Coronary artery (tissue), 2 donors: Measurements from ENCODE around the gene CIC.

Experiments used
- DNase-seq: peaks from one replicate; pipeline ENCODE4 v3.0.0-alpha.2; 2017; ENCODE audit warnings: low spot score
- H3K27ac ChIP-seq, 2 donors: fragments of 200-600 bp; sonication (generic); one replicate each; pipeline ENCODE4 v1.5.1; 2016 to 2019
- H3K4me3 ChIP-seq: fragments of 200-600 bp; sonication (generic); 2 replicates; pipeline ENCODE4 v1.5.1; 2016; ENCODE audit warnings: mild to moderate bottlenecking, moderate library complexity
- TF ChIP-seq, protein P1 (sequence below): fragments of 200-600 bp; sonication (generic); IDR thresholded peaks from one replicate; pipeline ENCODE4 v1.5.1; 2019; ENCODE audit warnings: antibody characterized with exemption

CIC gene

DNA sequence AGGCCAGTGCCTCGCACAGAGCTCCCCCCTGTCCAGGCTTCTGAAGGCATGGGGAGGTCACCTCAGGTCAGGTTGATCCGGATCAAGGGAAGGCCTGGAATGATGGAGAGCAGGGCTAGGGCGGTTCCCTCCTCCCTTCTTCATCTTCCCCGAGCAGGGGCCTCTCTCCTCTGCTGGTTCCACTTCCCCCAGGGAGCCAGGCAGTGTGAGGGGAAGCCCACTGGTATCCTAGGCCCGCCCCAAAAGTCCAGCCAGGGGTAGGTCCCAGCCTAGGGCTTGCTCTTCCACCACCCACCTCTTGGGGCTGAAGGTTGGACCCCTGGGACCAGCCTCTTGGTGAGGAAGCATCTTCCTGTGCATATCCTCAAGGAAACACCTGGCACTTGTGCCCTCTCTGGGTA lies 16.5 kb downstream of the CIC start:
- H3K4me3 ChIP-seq = peak overlapping the region; percentile 46
- TF ChIP-seq, protein P1, sequence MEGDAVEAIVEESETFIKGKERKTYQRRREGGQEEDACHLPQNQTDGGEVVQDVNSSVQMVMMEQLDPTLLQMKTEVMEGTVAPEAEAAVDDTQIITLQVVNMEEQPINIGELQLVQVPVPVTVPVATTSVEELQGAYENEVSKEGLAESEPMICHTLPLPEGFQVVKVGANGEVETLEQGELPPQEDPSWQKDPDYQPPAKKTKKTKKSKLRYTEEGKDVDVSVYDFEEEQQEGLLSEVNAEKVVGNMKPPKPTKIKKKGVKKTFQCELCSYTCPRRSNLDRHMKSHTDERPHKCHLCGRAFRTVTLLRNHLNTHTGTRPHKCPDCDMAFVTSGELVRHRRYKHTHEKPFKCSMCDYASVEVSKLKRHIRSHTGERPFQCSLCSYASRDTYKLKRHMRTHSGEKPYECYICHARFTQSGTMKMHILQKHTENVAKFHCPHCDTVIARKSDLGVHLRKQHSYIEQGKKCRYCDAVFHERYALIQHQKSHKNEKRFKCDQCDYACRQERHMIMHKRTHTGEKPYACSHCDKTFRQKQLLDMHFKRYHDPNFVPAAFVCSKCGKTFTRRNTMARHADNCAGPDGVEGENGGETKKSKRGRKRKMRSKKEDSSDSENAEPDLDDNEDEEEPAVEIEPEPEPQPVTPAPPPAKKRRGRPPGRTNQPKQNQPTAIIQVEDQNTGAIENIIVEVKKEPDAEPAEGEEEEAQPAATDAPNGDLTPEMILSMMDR = no peak
- DNase-seq = no peak
- H3K27ac ChIP-seq = peak overlapping the region; percentile 70 to 100

GRCh38 chr19:42285988-42286348 lies 16.9 kb downstream of the CIC start:
- TF ChIP-seq, protein P1 = no peak
- Histone ChIP-seq H3K27ac (peak overlapping the region; percentile 70 to 100), H3K4me3 (peak overlapping the region; percentile 46)
- no peak for DNase-seq

DNA sequence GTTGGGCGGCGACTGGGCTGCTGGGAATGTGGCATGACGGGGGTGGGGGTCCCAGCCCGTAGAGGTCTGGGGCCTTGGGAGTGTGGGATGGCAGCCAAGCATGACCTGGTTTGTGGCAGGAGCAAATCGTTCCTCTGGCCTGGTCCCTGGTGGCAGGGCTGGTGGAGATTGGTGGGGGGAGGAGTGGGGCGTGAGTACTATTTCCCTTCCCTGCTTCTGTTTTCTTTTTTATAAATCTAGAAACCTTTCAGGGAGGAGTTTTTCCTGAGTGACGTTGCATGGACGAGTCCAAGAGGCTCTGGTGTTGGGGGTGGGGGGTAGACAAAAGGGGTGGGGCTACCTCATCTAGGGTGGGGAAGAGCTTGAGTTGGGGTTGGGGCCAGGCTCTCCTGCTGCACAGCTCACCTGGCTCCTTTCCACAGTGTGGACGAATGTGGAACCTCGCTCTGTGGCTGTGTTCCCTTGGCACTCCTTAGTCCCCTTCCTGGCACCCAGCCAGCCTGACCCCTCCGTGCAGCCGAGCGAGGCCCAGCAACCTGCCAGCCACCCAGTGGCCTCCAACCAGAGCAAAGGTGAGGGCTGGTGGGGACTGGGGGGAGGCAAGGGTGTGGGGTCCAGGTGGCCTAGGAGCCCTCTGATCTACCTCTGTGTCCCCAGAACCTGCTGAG lies 17.4 kb downstream of the CIC start:
- Histone ChIP-seq H3K27ac (peak overlapping the region; percentile 70 to 100), H3K4me3 (peak overlapping the region; percentile 46)
- TF ChIP-seq, protein P1 = no peak
- DNase-seq = no peak

DNA sequence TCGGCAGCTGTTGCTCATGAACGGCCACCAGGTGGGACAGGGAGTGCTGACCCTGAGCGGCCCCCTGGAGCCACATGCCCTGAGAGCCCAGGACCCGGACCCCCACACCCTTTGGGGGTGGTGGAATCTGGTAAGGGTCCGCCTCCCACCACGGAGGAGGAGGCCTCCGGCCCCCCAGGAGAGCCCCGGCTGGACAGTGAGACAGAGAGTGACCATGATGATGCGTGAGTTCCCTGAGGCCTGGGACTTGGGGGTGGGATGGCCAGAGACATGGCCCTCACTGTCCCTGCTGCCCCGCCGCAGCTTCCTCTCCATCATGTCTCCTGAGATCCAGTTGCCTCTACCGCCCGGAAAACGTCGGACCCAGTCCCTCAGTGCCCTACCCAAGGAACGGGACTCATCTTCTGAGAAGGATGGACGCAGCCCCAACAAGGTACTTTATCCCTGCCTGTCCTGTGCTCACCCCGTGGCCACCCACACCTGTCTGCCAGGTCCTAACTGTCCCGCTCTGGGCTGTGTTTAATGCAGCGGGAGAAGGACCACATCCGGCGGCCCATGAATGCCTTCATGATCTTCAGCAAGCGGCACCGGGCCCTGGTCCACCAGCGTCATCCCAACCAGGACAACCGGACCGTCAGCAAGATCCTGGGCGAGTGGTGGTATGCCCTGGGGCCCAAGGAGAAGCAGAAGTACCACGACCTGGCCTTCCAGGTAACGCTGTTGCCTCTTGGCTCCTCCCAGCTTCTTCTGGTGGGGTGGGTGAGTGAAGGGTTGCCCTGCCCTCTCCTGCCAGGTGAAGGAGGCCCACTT lies 18.2 kb downstream of the CIC start:
- Histone ChIP-seq H3K4me3 (no peak overlapping the region), H3K27ac (peak overlapping the region; percentile 70 to 100)
- TF ChIP-seq, protein P1 = no peak
- no peak for DNase-seq

- H3K4me3 ChIP-seq = no peak overlapping the region
- TF ChIP-seq, protein P1 = no peak
- DNase-seq = no peak
- H3K27ac ChIP-seq = no peak overlapping the region
These were observed 18.7 kb downstream of the CIC start for GRCh38 chr19:42287827-42288107.

- no peak for DNase-seq
- no peak overlapping the region for H3K4me3 ChIP-seq
- no peak overlapping the region for H3K27ac ChIP-seq
- TF ChIP-seq, protein P1 = no peak
These were observed 19.3 kb downstream of the CIC start for GRCh38 chr19:42288387-42288786.
